Activated naive CD8-positive, alpha-beta T cell treated with anti-CD3 and anti-CD28 coated beads, Interleukin-2, amount 50 U/mL, for 24 hours (primary cell): ENCODE data around the gene HS6ST2.

Experiments
- ATAC-seq: fragments of 150-1000 bp; cut with Tn5 transposase; one replicate; pipeline ENCODE4 v1.10.0; 2021
- DNase-seq: peaks from one replicate; pipeline ENCODE4 v3.0.0; 2021
- H3K27ac Mint-ChIP-seq: one replicate; pipeline ENCODE4 v1.8.0; 2021; ENCODE audit warnings: mild to moderate bottlenecking, mixed read lengths
- H3K27me3 Mint-ChIP-seq: one replicate; pipeline ENCODE4 v1.8.0; 2021; ENCODE audit warnings: mixed read lengths
- H3K36me3 Mint-ChIP-seq: one replicate; pipeline ENCODE4 v1.8.0; 2021; ENCODE audit warnings: low read depth, mixed read lengths
- H3K4me1 Mint-ChIP-seq: one replicate; pipeline ENCODE4 v1.8.0; 2021; ENCODE audit warnings: mixed read lengths
- H3K4me3 Mint-ChIP-seq: one replicate; pipeline ENCODE4 v1.8.0; 2021; ENCODE audit warnings: mild to moderate bottlenecking, moderate library complexity, mixed read lengths
- H3K9me3 Mint-ChIP-seq: one replicate; pipeline ENCODE4 v1.8.0; 2021; ENCODE audit warnings: mixed read lengths

HS6ST2 gene

GRCh38 chrX:132615391-132616131, 342.9 kb downstream of the HS6ST2 start:
- H3K36me3 Mint-ChIP-seq = no peaks in the 10 kb centered on the region
- ATAC-seq = peak; percentile 63
- no peaks in the 10 kb centered on the region for H3K27me3 Mint-ChIP-seq

GRCh38 chrX:132614297-132614696, 344.1 kb downstream of the HS6ST2 start:
- H3K27me3 Mint-ChIP-seq = no peaks in the 10 kb centered on the region
- DNase-seq = no peak
- H3K4me3 Mint-ChIP-seq = no peak overlapping the region
- no peaks in the 10 kb centered on the region for H3K36me3 Mint-ChIP-seq
- peaks cover 2% of the 10 kb centered on the region for H3K4me1 Mint-ChIP-seq
- no peak for ATAC-seq
- H3K27ac Mint-ChIP-seq = no peak overlapping the region
- H3K9me3 Mint-ChIP-seq = no peaks in the 10 kb centered on the region

More at GRCh38 chrX:132615391-132616131, 342.9 kb downstream of the HS6ST2 start:
- no peaks in the 10 kb centered on the region for H3K9me3 Mint-ChIP-seq
- peak; percentile 36 for DNase-seq
- H3K27ac Mint-ChIP-seq = no peak overlapping the region
- no peak overlapping the region for H3K4me3 Mint-ChIP-seq
- H3K4me1 Mint-ChIP-seq = peaks cover 2% of the 10 kb centered on the region

GRCh38 chrX:132613801-132614200, 344.6 kb downstream of the HS6ST2 start:
- Mint-ChIP-seq H3K36me3 (no peaks in the 10 kb centered on the region), H3K27ac (no peak overlapping the region), H3K4me3 (no peak overlapping the region), H3K4me1 (peaks cover 2% of the 10 kb centered on the region), H3K9me3 (no peaks in the 10 kb centered on the region), H3K27me3 (no peaks in the 10 kb centered on the region)
- ATAC-seq (no peak), DNase-seq (no peak)

GRCh38 chrX:132612821-132613564, 345.4 kb downstream of the HS6ST2 start:
- no peak overlapping the region for H3K4me3 Mint-ChIP-seq
- no peaks in the 10 kb centered on the region for H3K9me3 Mint-ChIP-seq
- peak; percentile 36 for DNase-seq
- no peak overlapping the region for H3K27ac Mint-ChIP-seq
- no peaks in the 10 kb centered on the region for H3K27me3 Mint-ChIP-seq
- ATAC-seq = no peak
- H3K36me3 Mint-ChIP-seq = no peaks in the 10 kb centered on the region
- peaks cover 2% of the 10 kb centered on the region for H3K4me1 Mint-ChIP-seq

DNA sequence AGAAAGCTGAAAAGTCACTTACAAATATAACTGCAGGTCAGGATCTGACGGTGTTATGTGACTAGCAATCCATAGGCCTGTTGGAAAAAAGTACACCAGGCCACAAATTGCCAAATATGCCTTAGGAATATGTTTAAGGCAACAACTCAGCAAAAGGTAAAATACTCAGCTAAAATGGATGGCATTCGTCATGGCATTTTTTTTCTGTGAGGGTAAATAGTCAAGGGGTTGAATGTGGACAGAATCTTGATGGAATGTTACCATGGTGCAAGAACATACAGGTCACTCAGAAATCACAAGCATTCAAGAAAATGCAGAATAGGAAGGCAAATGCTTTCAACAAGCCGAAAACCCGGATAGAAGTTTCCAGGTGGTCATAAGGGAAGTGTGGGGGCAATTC, 347.9 kb downstream of the HS6ST2 start:
- H3K36me3 Mint-ChIP-seq = no peaks in the 10 kb centered on the region
- H3K4me1 Mint-ChIP-seq = no peaks in the 10 kb centered on the region
- ATAC-seq (no peak), DNase-seq (no peak)
- H3K9me3 Mint-ChIP-seq = no peaks in the 10 kb centered on the region
- no peaks in the 10 kb centered on the region for H3K27me3 Mint-ChIP-seq
- H3K4me3 Mint-ChIP-seq = no peak overlapping the region
- H3K27ac Mint-ChIP-seq = no peak overlapping the region

- Mint-ChIP-seq H3K27me3 (no peaks in the 10 kb centered on the region), H3K4me3 (no peak overlapping the region), H3K36me3 (no peaks in the 10 kb centered on the region), H3K4me1 (no peaks in the 10 kb centered on the region), H3K27ac (no peak overlapping the region), H3K9me3 (no peaks in the 10 kb centered on the region)
- no peak for DNase-seq
- no peak for ATAC-seq
Measured at GRCh38 chrX:132609362-132609848, 349.0 kb downstream of the HS6ST2 start.

DNA sequence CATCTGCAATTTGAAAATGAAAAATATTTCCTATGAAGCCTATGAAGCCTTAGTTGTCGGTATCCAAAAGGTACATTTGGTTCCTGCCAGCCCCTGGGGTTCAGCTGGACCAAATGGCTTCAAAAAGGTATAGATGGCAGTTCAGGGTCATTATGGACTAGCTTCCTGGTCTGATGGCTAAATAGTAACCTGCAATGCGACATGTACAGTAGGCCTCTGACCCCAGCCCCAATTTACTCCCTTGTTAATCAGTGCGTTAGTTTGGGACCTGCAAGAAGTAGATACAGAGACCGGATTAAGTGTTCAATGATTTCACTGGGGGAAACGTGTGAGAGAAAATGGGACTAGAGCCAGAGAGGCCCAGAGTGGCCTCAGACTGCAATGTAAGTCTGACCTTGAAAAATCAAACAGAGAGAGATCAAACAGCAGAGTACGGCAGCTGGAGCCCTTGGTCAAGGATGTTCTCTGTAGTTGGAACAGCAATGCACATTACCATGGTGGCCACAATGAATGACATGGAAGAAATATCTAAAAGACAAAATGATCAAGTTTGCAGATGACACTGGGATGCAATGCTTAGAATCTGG, 354.6 kb downstream of the HS6ST2 start:
- Mint-ChIP-seq H3K27ac (no peak overlapping the region), H3K27me3 (no peaks in the 10 kb centered on the region), H3K4me3 (no peak overlapping the region), H3K9me3 (no peaks in the 10 kb centered on the region), H3K4me1 (no peaks in the 10 kb centered on the region), H3K36me3 (no peaks in the 10 kb centered on the region)
- DNase-seq = no peak
- no peak for ATAC-seq

- H3K36me3 Mint-ChIP-seq = no peaks in the 10 kb centered on the region
- no peak overlapping the region for H3K4me3 Mint-ChIP-seq
- H3K9me3 Mint-ChIP-seq = no peaks in the 10 kb centered on the region
- DNase-seq (no peak), ATAC-seq (no peak)
- H3K27ac Mint-ChIP-seq = no peak overlapping the region
- no peaks in the 10 kb centered on the region for H3K27me3 Mint-ChIP-seq
- no peaks in the 10 kb centered on the region for H3K4me1 Mint-ChIP-seq
Measured at GRCh38 chrX:132602701-132603100, 355.7 kb downstream of the HS6ST2 start.

GRCh38 chrX:132594999-132595398, 363.4 kb downstream of the HS6ST2 start:
- ATAC-seq (no peak), DNase-seq (no peak)
- H3K4me1 Mint-ChIP-seq = no peaks in the 10 kb centered on the region
- no peaks in the 10 kb centered on the region for H3K27me3 Mint-ChIP-seq
- H3K36me3 Mint-ChIP-seq = no peaks in the 10 kb centered on the region
- H3K9me3 Mint-ChIP-seq = no peaks in the 10 kb centered on the region
- no peak overlapping the region for H3K4me3 Mint-ChIP-seq
- no peak overlapping the region for H3K27ac Mint-ChIP-seq

GRCh38 chrX:132594129-132594528, 364.3 kb downstream of the HS6ST2 start:
- ATAC-seq (no peak), DNase-seq (no peak)
- H3K27ac Mint-ChIP-seq = no peak overlapping the region
- H3K4me3 Mint-ChIP-seq = no peak overlapping the region
- H3K36me3 Mint-ChIP-seq = no peaks in the 10 kb centered on the region
- no peaks in the 10 kb centered on the region for H3K27me3 Mint-ChIP-seq
- no peaks in the 10 kb centered on the region for H3K9me3 Mint-ChIP-seq
- no peaks in the 10 kb centered on the region for H3K4me1 Mint-ChIP-seq

DNA sequence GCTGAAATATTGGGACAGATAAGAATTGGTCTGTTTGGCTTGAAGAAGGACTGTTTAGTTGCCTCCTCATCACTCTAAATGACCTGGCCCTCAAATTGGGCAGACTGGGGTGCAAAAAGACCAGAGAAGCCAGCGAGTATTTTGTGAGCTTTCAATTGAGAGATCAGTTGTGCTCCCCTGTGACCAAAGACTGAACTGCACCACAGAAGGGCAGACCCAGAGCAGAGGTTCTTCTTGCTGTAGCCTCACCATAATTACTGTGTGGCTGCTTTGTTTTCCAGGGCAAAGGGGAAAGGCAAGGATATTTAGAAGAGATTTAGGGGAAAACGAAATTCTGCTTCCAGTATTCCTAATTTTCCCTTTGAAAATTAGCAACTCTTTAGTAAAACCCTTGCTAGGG, 365.5 kb downstream of the HS6ST2 start:
- H3K9me3 Mint-ChIP-seq = no peaks in the 10 kb centered on the region
- DNase-seq (no peak), ATAC-seq (no peak)
- no peaks in the 10 kb centered on the region for H3K36me3 Mint-ChIP-seq
- H3K4me3 Mint-ChIP-seq = no peak overlapping the region
- no peaks in the 10 kb centered on the region for H3K27me3 Mint-ChIP-seq
- no peaks in the 10 kb centered on the region for H3K4me1 Mint-ChIP-seq
- H3K27ac Mint-ChIP-seq = no peak overlapping the region

GRCh38 chrX:132591719-132592275, 366.6 kb downstream of the HS6ST2 start:
- no peaks in the 10 kb centered on the region for H3K9me3 Mint-ChIP-seq
- ATAC-seq (no peak), DNase-seq (no peak)

GRCh38 chrX:132590350-132591026, 367.9 kb downstream of the HS6ST2 start:
- H3K4me1 Mint-ChIP-seq = no peaks in the 10 kb centered on the region
- no peaks in the 10 kb centered on the region for H3K27me3 Mint-ChIP-seq
- H3K4me3 Mint-ChIP-seq = no peak overlapping the region
- ATAC-seq (no peak), DNase-seq (no peak)
- no peak overlapping the region for H3K27ac Mint-ChIP-seq
- no peaks in the 10 kb centered on the region for H3K36me3 Mint-ChIP-seq
- no peaks in the 10 kb centered on the region for H3K9me3 Mint-ChIP-seq

More at GRCh38 chrX:132591719-132592275, 366.6 kb downstream of the HS6ST2 start:
- Mint-ChIP-seq H3K4me1 (no peaks in the 10 kb centered on the region), H3K27ac (no peak overlapping the region), H3K4me3 (no peak overlapping the region), H3K27me3 (no peaks in the 10 kb centered on the region), H3K36me3 (no peaks in the 10 kb centered on the region)

- no peaks in the 10 kb centered on the region for H3K9me3 Mint-ChIP-seq
- no peaks in the 10 kb centered on the region for H3K36me3 Mint-ChIP-seq
- peaks cover 7% of the 10 kb centered on the region for H3K4me1 Mint-ChIP-seq
- H3K4me3 Mint-ChIP-seq = no peak overlapping the region
- DNase-seq = no peak
- H3K27me3 Mint-ChIP-seq = no peaks in the 10 kb centered on the region
- no peak for ATAC-seq
- H3K27ac Mint-ChIP-seq = no peak overlapping the region
Measured at GRCh38 chrX:132584936-132585335, 373.5 kb downstream of the HS6ST2 start.
